Endothelial cell of umbilical vein (primary cell): Measurements from ENCODE around the gene XPNPEP2. TPM values are rescaled to one million over a fixed set of nuclear protein-coding genes. Genes with fewer than 3 reads are reported as not detected.

Source experiments
- BruUV-seq: library from RNA; stranded (reverse); fragments of 400-500 nt; replicated peaks from 2 replicates; lab custom pipeline; 2021; lab: Mats Ljungman, UMichigan
- CTCF ChIA-PET: fragments of 300-600, 350-600 bp; sonication (Branson Sonifier 250); formaldehyde crosslinking; loops from one replicate; lab custom pipeline; 2021; ENCODE audit warnings: antibody characterized with exemption, inconsistent platforms; lab: Charles Lee
- POLR2A ChIA-PET: fragments of 300-600, 350-600 bp; sonication (Branson Sonifier 250); formaldehyde crosslinking; loops from one replicate; lab custom pipeline; 2021; ENCODE audit warnings: antibody characterized with exemption, inconsistent platforms; lab: Charles Lee
- DNase-seq: peaks from one replicate; pipeline ENCODE4 v3.0.0-alpha.2; 2011; ENCODE audit warnings: low read depth, low spot score
- FAIRE-seq: peaks from 2 replicates; lab custom pipeline; 2011; peaks lifted over from hg19 to GRCh38; lab: Jason Lieb, UNC
- H2AFZ ChIP-seq: 2 replicates; pipeline ENCODE4 v1.6.0; 2012; ENCODE audit warnings: low read depth, low read length, control low read depth, inconsistent platforms
- H3K27ac ChIP-seq: 2 replicates; pipeline ENCODE4 v1.5.1; 2011; ENCODE audit warnings: low read depth, mild to moderate bottlenecking, control low read depth, low read length, moderate library complexity; ENCODE audit not compliant: insufficient read depth
- H3K27me3 ChIP-seq, 2 experiments: 2 replicates each; pipeline versions ENCODE4 v1.6.0 to v1.6.1; 2011; ENCODE audit warnings: low read length in 2 of 2, mixed read lengths in 1 of 2; ENCODE audit not compliant: control insufficient read depth in 2 of 2, insufficient read depth in 2 of 2
- H3K36me3 ChIP-seq, 2 experiments: 2 replicates in 1 of 2; 3 replicates in 1 of 2; pipeline ENCODE4 v1.5.1; 2011; ENCODE audit warnings: low read length in 2 of 2, mild to moderate bottlenecking in 1 of 2, moderate library complexity in 1 of 2; ENCODE audit not compliant: control insufficient read depth in 2 of 2, insufficient read depth in 2 of 2; ENCODE audit errors: extremely low read depth in 1 of 2
- H3K4me1 ChIP-seq: 3 replicates; pipeline ENCODE4 v1.5.1; 2011; ENCODE audit warnings: mild to moderate bottlenecking, low read length; ENCODE audit not compliant: control insufficient read depth, insufficient read depth; ENCODE audit errors: extremely low read depth
- H3K4me2 ChIP-seq: 2 replicates; pipeline ENCODE4 v1.6.1; 2011; ENCODE audit warnings: low read length, control low read depth, mixed read lengths; ENCODE audit not compliant: insufficient read depth
- H3K4me3 ChIP-seq, 3 experiments: fragments of 200-600 bp in 1 of 3; sonication (generic), shearing (Covaris generic) in 1 of 3; replicated peaks in 1 of 3; 2 replicates each; pipeline ENCODE4 v1.5.1; 2011 to 2016; ENCODE audit warnings: control low read depth in 3 of 3, low read length in 3 of 3, mild to moderate bottlenecking in 2 of 3, inconsistent platforms in 1 of 3, low read depth in 1 of 3, moderate library complexity in 1 of 3; ENCODE audit not compliant: insufficient read depth in 1 of 3
- H3K79me2 ChIP-seq: 2 replicates; pipeline ENCODE4 v1.6.0; 2012; ENCODE audit warnings: low read length, inconsistent platforms; ENCODE audit not compliant: control insufficient read depth, insufficient read depth
- H3K9ac ChIP-seq: replicated peaks from 2 replicates; pipeline ENCODE3; 2011; ENCODE audit warnings: low read length, control low read depth; ENCODE audit not compliant: insufficient read depth; ENCODE audit errors: extremely low read depth
- H3K9me1 ChIP-seq: replicated peaks from 3 replicates; pipeline ENCODE4 v1.6.0; 2011; ENCODE audit warnings: mild to moderate bottlenecking, low read length; ENCODE audit not compliant: control insufficient read depth, insufficient read depth; ENCODE audit errors: extremely low read depth
- H3K9me3 ChIP-seq: replicated peaks from 2 replicates; pipeline ENCODE4 v1.5.1; 2012; ENCODE audit warnings: low read length, inconsistent platforms; ENCODE audit not compliant: control insufficient read depth, insufficient read depth
- H4K20me1 ChIP-seq: replicated peaks from 2 replicates; pipeline ENCODE3; 2011; ENCODE audit warnings: mild to moderate bottlenecking, low read length; ENCODE audit not compliant: control insufficient read depth, insufficient read depth; ENCODE audit errors: extremely low read depth
- EZH2 ChIP-seq: IDR thresholded peaks from 2 replicates; pipeline ENCODE4 v1.6.1; 2012; ENCODE audit warnings: borderline replicate concordance, low read depth, mild to moderate bottlenecking, moderate library complexity, low read length, inconsistent platforms; ENCODE audit not compliant: severe bottlenecking
- FOS ChIP-seq: IDR thresholded peaks from 2 replicates; pipeline ENCODE4 v1.6.1; 2011; ENCODE audit warnings: mild to moderate bottlenecking, low read length, moderate library complexity, borderline replicate concordance; ENCODE audit not compliant: insufficient read depth
- GATA2 ChIP-seq: IDR thresholded peaks from 2 replicates; pipeline ENCODE4 v1.7.0; 2011; ENCODE audit warnings: low read depth, mild to moderate bottlenecking, moderate library complexity, mixed read lengths, low read length; ENCODE audit not compliant: insufficient read length, insufficient read depth
- JUN ChIP-seq: IDR thresholded peaks from 2 replicates; pipeline ENCODE4 v1.6.1; 2011; ENCODE audit warnings: borderline replicate concordance, low read depth; ENCODE audit not compliant: insufficient read length, insufficient read depth
- MAX ChIP-seq: IDR thresholded peaks from 2 replicates; pipeline ENCODE4 v1.6.1; 2011; ENCODE audit not compliant: insufficient read depth, insufficient read length
- MYC ChIP-seq: IDR thresholded peaks from one replicate; pipeline ENCODE4 v1.6.1; 2011; ENCODE audit warnings: mild to moderate bottlenecking, low read depth, low read length
- POLR2A ChIP-seq: IDR thresholded peaks from 2 replicates; pipeline ENCODE4 v1.6.1; 2012; ENCODE audit warnings: low read depth, mild to moderate bottlenecking, control low read depth, low read length
- POLR2AphosphoS5 ChIP-seq: IDR thresholded peaks from 2 replicates; pipeline ENCODE4 v1.6.1; 2012; ENCODE audit warnings: low read depth, mild to moderate bottlenecking, control low read depth, low read length, moderate library complexity; ENCODE audit not compliant: insufficient read depth
- dilution Hi-C: fragments of 300-500 bp; cut with MboI; formaldehyde crosslinking; loops from one replicate; pipeline ENCODE4 v1.15.0; 2019; ENCODE audit warnings: low sequenced_read_pairs; ENCODE audit not compliant: extremely low pct_ligation_motif_present
- intact Hi-C: fragments of 100-400 bp; cut with micrococcal nuclease; formaldehyde crosslinking; loops from one replicate; pipeline ENCODE4 v1.10.0; 2022
- polyA plus RNA-seq, 4 experiments: library from polyadenylated mRNA; depleted of rRNA in 3 of 4; stranded (reverse) in 3 of 4; unstranded in 1 of 4; fragments of >200 nt; gene quantifications; 2 replicates each; pipeline versions ENCODE4 v1.2.1 to v1.2.3, GENCODE V29; 2011 to 2012; ENCODE audit warnings: missing spikeins in 1 of 4
- total RNA-seq: library from RNA; stranded (reverse); gene quantifications from 2 replicates; pipeline ENCODE4 v1.2.3, GENCODE V29; 2021
- TF ChIP-seq, protein P1 (sequence below), 2 donors: IDR thresholded peaks; 1 replicate in 1 of 2; 2 replicates in 1 of 2; pipeline ENCODE4 v1.5.1; 2011; ENCODE audit warnings: low read length in 2 of 2, mild to moderate bottlenecking in 2 of 2, moderate library complexity in 2 of 2, control low read depth in 1 of 2, inconsistent platforms in 1 of 2, low read depth in 1 of 2; ENCODE audit not compliant: insufficient read depth in 1 of 2; ENCODE audit errors: extremely low read depth in 1 of 2

Gene XPNPEP2
- total and polyA plus RNA-seq, 2 donors (not counting 3 experiments of a cell fraction or from before 2014, with no cell fraction given) = 0.04 TPM; not detected in 1

- DNase-seq = no peak
- POLR2A ChIA-PET = no interaction called here
- Histone ChIP-seq H4K20me1 (no peaks in the 10 kb centered on the region), H3K9me3 (no peaks in the 10 kb centered on the region), H3K4me3 (no peak overlapping the region), H2AFZ (no peak overlapping the region), H3K27ac (no peak overlapping the region), H3K79me2 (no peaks in the 10 kb centered on the region), H3K9me1 (no peaks in the 10 kb centered on the region), H3K4me1 (peaks cover 14% of the 10 kb centered on the region), H3K27me3 (no peaks in the 10 kb centered on the region), H3K36me3 (no peaks in the 10 kb centered on the region), H3K9ac (no peak overlapping the region), H3K4me2 (no peak overlapping the region)
- CTCF ChIA-PET = interaction anchor here (0.7 kb wide), 1 partner anchor 137 kb away, joined by 8 read pairs; no protein-coding TSS in a partner anchor
- BruUV-seq = no TSS peak
- dilution Hi-C loops = no loop called here
- TF ChIP-seq EZH2 (no peak), POLR2A (no peak), GATA2 (no peak), JUN (no peak), FOS (no peak), MYC (no peak), POLR2AphosphoS5 (no peak), MAX (no peak)
- TF ChIP-seq, protein P1, sequence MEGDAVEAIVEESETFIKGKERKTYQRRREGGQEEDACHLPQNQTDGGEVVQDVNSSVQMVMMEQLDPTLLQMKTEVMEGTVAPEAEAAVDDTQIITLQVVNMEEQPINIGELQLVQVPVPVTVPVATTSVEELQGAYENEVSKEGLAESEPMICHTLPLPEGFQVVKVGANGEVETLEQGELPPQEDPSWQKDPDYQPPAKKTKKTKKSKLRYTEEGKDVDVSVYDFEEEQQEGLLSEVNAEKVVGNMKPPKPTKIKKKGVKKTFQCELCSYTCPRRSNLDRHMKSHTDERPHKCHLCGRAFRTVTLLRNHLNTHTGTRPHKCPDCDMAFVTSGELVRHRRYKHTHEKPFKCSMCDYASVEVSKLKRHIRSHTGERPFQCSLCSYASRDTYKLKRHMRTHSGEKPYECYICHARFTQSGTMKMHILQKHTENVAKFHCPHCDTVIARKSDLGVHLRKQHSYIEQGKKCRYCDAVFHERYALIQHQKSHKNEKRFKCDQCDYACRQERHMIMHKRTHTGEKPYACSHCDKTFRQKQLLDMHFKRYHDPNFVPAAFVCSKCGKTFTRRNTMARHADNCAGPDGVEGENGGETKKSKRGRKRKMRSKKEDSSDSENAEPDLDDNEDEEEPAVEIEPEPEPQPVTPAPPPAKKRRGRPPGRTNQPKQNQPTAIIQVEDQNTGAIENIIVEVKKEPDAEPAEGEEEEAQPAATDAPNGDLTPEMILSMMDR (IDR thresholded peaks at IDR 0.05; ENCODE audit: extremely low read depth in 1 of 2, insufficient read depth in 1 of 2, low read depth in 1 of 2, low read length in 2 of 2) = no peak
- peak; percentile 61 for FAIRE-seq
- intact Hi-C loops = no loop called here
Measured at GRCh38 chrX:129773649-129774458, 35.1 kb downstream of the XPNPEP2 start.
